HEK293 (cell line): ENCODE data around the gene SPINDOC.

Source experiments
- CTCF ChIP-seq: fragments of 450-650 bp; formaldehyde crosslinking; IDR thresholded peaks from 2 replicates; pipeline ENCODE4 v1.5.1; 2016; ENCODE audit warnings: missing biosample characterization, missing genetic modification characterization
- ELK4 ChIP-seq: IDR thresholded peaks from 2 replicates; pipeline ENCODE4 v1.6.1; 2011; ENCODE audit warnings: mild to moderate bottlenecking, low read depth, low read length, borderline replicate concordance
- MYNN ChIP-seq: fragments of 450-650 bp; formaldehyde crosslinking; IDR thresholded peaks from 2 replicates; pipeline ENCODE4 v1.5.1; 2016; ENCODE audit warnings: missing biosample characterization, missing genetic modification characterization, borderline replicate concordance
- OSR2 ChIP-seq: fragments of 450-650 bp; formaldehyde crosslinking; IDR thresholded peaks from 2 replicates; pipeline ENCODE4 v1.5.1; 2016; ENCODE audit warnings: missing biosample characterization, missing genetic modification characterization
- PRDM1 ChIP-seq: fragments of 450-650 bp; formaldehyde crosslinking; IDR thresholded peaks from 2 replicates; pipeline ENCODE4; 2016; ENCODE audit warnings: missing biosample characterization, missing genetic modification characterization
- REST ChIP-seq: fragments of 450-650 bp; formaldehyde crosslinking; IDR thresholded peaks from 2 replicates; pipeline ENCODE4 v1.5.1; 2016; ENCODE audit warnings: missing biosample characterization, missing genetic modification characterization
- ZFP37 ChIP-seq: fragments of 450-650 bp; formaldehyde crosslinking; IDR thresholded peaks from 2 replicates; pipeline ENCODE4 v1.5.1; 2016; ENCODE audit warnings: missing biosample characterization, missing genetic modification characterization
- ZFP41 ChIP-seq: fragments of 450-650 bp; formaldehyde crosslinking; IDR thresholded peaks from 2 replicates; pipeline ENCODE4 v1.5.1; 2016; ENCODE audit warnings: missing biosample characterization, missing genetic modification characterization, borderline replicate concordance
- ZNF121 ChIP-seq: fragments of 450-650 bp; formaldehyde crosslinking; IDR thresholded peaks from 2 replicates; pipeline ENCODE4 v1.5.1; 2016; ENCODE audit warnings: missing biosample characterization, missing genetic modification characterization
- ZNF600 ChIP-seq: fragments of 450-650 bp; formaldehyde crosslinking; IDR thresholded peaks from 2 replicates; pipeline ENCODE4 v1.5.1; 2016; ENCODE audit warnings: missing biosample characterization, missing genetic modification characterization
- ZSCAN5A ChIP-seq: fragments of 450-650 bp; formaldehyde crosslinking; IDR thresholded peaks from 2 replicates; pipeline ENCODE4 v1.5.1; 2016; ENCODE audit warnings: missing biosample characterization, missing genetic modification characterization

GRCh38 chr11:63804259-63804658 lies 9.0 kb upstream of the SPINDOC start:
- TF ChIP-seq ZSCAN5A (tag by site-specific recombination) (no peak), ZFP37 (no peak), PRDM1 (tag by site-specific recombination) (no peak), OSR2 (tag by site-specific recombination) (no peak), CTCF (tag by site-specific recombination) (no peak), ZNF121 (no peak), MYNN (tag by site-specific recombination) (no peak), ZFP41 (tag by site-specific recombination) (no peak), ZNF600 (tag by site-specific recombination) (no peak), REST (no peak), ELK4 (no peak)
